ENCODE data around the gene NR0B1.

Gene NR0B1

DNA sequence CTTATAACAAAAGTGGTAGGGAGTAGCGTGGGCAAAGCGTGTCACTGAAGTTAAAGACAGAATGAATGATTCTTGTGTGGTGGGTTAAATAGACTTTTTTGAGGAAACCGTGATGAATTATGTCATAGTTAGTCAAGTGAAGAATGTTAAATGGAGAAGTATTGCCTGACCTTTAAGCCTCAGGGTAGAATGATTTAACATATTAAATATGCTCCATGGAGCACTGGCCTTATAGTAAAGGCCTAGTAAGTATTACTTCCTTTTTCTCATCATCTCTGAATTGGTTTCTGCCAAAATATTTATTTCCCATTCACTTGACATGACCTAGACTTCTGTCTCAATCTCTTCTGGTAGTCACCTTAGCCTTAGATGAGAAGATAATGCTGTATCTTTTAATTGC, 38.6 kb downstream of the NR0B1 start:
- DNase-seq (ENCODE audit: low spot score): no peak

DNA sequence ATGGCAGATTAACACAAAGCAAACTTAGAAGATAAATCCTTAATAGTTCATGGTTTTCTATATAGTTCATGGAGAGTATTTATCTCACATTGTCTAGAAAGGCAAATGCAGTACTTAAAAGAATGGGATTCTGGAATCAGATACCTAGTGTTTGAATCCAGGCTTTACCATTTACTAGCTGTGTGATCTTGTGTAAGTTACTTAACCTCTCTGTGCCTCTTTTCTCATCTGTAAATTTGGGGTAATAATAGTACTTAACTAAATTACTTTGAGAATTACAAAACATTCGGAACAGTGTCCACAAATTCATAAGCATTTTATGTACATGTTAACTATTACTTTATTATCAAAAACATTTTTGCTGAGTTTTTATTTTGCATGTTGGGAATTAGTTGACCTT, 46.4 kb downstream of the NR0B1 start:
- DNase-seq (ENCODE audit: low spot score): no peak

DNA sequence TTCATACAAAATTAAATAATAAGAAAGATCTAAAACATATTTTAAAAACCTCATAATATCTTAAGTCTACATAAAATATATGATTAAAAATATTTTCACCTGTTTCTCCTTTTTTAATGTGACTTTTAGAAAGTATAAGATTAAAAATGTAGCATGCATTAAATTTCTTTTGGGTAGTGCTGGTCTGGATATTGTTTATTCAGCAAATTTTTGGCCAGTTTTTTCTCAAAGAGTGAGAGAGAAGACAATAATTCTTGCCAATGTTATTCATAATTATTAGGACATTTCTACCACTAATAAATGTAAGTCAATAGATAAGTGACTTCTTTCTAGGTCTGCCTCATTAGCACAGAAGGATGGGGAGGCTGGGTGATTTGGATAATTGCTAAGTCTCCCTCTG, 48.2 kb downstream of the NR0B1 start:
- no peak for DNase-seq (ENCODE audit: low spot score)

DNA sequence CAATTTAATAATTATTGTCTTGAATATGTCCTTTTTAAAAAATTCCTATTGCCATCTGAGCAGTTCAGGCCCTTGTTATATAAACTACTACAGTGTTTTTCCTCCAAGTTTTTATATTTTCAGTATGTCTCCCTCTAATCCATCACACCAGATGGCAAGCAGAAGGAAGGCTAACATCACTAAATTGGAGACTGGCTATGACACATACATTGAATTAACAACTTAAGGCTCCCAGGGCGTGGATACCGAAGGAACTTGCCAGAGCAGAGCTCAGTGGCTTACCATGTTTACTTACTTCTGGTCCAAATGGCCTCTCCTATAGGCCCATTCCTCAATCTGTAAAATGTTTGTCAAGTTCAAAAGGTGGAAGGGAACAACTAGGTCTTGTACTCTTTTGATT, 49.3 kb downstream of the NR0B1 start:
- no peak for DNase-seq (ENCODE audit: low spot score)

All from LoVo (cell line).